ENCODE measurements around the gene NCBP3.
"Not testable (repeated sequence)": the region's sequence is repeated elsewhere in the genome, so short reads cannot be mapped to it uniquely, and the experiment has no call there.

Gene NCBP3

DNA sequence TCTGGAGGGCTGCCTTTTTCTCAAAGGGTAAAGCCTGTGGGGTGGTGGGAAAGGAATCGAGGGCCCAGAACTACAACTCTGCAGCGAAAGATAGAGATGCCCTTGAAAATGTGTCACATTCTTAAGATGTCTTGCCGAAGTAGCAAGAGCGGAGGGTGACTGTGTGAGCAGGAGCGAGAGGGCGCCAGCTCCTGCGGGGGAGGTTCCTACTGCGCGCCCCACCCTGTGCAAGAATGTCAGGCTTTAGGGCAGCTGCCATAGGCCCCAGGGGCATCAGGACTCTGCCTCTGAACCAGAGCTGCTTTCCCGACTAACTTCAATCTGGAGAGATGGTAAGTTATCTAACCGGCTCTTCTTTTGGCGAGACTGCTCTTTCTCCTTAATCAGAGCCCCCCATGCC, 33.3 kb downstream of the NCBP3 start:
- no peak for DNase-seq (ENCODE audit: low read depth in 2 of 2)

DNA sequence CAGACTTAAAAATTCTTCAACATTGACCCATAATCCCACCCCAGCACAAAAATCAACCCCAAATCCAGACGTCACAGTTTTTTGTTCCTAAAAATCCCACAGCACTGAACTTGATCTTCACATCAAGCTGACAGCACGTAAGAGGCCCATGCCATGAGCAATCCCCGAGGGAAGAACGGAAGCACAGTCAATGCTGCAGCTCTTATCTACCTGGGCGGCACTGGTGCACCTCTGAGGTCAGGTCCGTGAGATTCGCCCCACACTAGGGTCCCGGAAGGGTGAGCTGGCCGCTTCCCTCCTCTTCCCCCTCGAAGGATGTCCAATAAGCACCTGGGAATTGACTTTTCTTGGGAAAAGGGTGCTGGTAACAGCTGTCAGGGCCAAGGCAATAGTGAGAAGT, 33.8 kb downstream of the NCBP3 start:
- no peak for DNase-seq (ENCODE audit: low read depth in 2 of 2)

DNA sequence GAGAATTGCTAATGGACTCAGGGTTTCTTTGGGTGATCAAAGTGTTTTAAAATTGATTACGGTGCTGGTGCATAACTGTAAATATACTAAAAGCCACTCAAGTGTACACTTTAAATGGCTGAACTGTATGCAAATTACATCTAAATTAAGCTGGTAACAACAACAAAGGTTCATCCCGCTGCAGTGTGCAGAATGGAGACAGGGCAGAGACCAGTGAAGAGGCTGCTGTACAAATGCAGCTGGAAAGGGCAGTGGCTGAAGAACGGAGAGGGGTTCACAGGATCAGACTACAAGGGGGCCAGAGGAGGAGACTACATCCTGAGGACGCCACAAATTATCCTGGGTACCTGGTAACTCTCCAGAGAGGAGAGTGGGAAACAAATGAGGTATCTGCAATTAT, 36.0 kb downstream of the NCBP3 start:
- no peak for DNase-seq (ENCODE audit: low read depth in 2 of 2)

DNA sequence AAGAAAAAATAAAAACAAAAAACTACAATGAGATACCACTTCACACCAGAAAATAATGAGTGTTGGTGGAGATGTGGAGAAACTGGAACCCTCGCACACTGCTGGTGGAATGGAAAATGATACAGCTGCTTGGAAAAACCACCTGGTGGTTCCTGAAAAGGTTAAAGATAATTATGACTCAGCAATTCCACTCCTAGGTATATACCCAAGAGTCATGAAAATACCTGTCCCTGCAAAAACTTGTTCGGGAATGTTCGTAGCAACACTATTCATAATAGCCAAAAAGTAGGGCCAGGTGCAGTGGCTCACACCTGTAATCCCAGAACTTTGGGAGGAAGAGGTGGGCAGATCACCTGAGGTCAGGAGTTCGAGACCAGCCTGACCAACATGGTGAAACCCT, 36.9 kb downstream of the NCBP3 start:
- DNase-seq (ENCODE audit: low read depth in 2 of 2): no peak

DNA sequence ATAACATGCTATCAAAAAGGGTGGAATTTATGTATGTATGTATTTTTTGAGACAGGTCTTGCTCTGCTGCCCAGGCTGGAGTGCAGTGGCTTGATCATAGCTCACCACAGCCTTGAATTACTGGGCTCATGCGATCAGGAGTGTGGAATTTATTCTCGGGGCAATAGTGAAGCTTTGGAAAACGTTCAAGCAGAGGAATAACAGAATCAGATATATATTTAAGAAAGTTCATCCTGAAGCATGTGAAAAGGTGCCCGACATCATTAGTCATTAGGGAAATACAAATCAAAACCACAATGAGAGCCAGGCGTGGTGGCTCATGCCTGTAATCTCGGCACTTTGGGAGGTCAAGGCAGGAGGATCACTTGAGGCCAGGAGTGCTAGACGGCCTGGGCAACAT, 37.3 kb downstream of the NCBP3 start:
- DNase-seq (ENCODE audit: low read depth in 2 of 2): no peak

DNA sequence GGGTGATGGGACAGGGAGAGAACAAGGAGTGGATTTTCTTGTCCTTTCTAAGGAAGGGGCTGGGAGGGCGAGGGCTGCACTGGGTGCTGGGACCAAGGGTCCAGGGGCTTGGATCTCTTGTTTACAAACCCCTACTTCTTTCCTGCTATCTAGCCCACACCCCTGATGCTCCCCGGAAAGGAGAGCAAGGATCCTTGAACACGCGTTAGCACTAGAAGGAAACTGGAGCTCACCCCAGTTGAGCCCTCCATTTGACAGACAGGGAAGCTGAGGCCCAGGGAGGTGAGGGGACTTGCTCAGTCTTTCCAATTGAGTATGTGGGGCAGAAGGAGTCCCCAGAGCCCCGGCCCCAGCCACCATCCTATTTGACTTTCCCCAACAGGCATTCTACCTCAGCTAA, 40.5 kb downstream of the NCBP3 start:
- DNase-seq (ENCODE audit: low read depth in 2 of 2): no peak

DNA sequence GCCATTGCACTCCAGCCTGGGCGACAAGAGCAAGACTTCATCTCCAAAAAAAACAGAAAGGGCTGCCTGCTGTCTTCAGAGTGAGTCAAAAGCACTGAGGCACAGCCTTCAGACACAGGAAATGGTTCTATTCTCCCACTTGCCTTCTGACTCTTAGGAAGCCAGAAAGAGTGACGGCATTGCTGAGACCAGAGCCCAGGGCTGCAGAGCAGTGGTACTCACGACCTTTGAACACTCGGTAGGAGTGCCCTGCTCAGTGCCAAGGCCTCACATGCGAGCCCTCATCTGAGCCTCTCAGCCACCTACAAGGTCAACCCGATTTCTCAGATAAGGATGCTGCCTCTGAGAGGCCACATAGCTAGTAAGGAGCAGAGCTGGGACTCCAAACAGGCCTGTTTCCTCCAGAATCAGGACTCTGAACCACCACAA, 41.5 kb downstream of the NCBP3 start:
- no peak for DNase-seq (ENCODE audit: low read depth in 2 of 2)

DNA sequence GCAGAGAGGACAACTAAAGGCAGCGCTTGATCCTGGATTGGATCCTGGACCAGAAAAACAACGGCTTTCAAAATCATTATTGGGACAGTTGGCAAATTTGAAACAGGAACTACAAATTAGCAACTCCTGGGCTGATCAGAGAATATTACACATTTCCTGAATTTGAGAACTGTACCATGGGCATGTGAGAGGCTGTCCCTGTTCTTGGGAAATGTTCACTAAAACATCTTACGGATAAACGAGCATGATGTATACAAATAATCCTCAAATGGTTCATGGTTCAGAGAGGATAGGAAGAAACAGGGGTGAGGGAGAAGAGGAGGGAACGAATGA, 42.8 kb downstream of the NCBP3 start:
- no peak for DNase-seq (ENCODE audit: low read depth in 2 of 2)

DNA sequence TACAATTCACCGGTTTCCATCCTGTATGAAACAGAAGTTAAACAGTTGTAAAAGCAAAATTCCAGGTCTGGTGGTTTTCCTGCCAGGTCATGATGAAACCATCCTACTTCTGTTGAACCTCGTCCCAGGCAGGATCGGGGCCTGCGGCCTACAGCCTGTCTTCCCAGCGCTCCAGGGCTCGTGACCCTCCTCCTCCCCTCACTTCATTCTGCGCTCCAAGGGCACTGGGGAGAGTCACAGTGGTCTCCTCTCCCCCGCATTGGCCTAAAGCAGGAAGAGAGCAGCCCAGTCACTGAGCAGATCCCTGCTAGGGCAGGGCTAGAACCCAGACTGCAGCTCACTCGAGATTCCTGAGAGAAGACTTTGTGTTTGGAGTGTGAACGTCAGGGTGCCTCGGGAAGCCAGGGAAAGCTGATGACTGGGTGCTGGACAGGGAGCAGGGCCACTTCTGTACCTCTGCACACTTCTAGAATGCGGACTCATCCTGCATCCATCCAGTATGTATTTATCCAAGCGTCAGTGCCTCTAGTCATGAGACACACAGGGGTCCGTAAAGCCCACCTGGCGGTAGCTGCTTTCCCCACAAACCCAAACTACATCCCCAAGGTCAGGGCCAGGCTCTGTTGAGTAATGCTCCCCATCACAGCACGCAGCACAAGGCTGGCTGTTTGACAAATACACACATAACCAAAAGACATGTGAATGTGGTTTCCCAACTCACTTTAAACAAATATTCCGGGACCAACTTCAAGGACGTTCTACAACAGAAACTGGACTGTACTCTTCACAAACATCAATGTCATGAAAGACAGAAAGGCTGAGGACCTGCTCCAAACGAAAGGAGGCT, 43.4 kb downstream of the NCBP3 start:
- DNase-seq (ENCODE audit: low read depth in 2 of 2): no peak

DNA sequence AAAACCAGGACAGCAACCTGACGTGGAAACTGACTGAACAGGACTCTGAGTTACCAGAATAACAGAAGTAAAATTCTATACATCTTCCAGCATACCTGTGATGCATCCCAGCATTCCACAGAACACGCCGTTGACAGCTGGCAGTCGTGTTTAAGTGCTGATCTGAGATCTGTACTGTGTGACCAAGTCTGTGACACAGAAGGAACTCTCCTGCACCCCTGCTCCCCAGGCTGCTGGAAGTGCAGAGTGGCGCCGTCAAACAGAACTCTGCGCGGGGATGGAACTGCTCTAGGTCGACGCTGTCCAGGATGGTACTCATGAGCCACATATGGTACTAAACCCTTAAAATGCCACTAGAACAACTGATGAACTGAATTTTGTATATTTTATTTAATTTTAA, 44.3 kb downstream of the NCBP3 start:
- DNase-seq (ENCODE audit: low read depth in 2 of 2): no peak

DNA sequence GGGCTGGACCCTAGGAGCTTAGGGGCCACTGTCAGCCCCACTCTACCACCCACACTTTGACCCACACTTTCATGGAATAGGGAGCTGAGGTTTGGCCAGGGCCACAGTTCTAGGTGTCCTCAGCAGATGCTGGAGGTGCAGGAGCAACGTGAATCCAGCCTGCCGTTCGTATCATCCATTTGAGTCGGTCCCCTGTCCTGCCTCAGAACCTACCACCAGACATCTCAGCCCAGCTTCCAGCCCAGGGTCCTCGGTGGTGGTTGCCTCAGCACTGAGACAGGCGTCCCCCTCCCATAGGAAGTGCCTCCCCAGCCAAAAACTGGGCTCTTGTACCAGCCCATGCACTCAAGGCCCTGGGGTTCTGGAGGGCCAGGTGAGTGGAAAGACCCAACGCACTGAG, 44.7 kb downstream of the NCBP3 start:
- DNase-seq (ENCODE audit: low read depth in 2 of 2): no peak

DNA sequence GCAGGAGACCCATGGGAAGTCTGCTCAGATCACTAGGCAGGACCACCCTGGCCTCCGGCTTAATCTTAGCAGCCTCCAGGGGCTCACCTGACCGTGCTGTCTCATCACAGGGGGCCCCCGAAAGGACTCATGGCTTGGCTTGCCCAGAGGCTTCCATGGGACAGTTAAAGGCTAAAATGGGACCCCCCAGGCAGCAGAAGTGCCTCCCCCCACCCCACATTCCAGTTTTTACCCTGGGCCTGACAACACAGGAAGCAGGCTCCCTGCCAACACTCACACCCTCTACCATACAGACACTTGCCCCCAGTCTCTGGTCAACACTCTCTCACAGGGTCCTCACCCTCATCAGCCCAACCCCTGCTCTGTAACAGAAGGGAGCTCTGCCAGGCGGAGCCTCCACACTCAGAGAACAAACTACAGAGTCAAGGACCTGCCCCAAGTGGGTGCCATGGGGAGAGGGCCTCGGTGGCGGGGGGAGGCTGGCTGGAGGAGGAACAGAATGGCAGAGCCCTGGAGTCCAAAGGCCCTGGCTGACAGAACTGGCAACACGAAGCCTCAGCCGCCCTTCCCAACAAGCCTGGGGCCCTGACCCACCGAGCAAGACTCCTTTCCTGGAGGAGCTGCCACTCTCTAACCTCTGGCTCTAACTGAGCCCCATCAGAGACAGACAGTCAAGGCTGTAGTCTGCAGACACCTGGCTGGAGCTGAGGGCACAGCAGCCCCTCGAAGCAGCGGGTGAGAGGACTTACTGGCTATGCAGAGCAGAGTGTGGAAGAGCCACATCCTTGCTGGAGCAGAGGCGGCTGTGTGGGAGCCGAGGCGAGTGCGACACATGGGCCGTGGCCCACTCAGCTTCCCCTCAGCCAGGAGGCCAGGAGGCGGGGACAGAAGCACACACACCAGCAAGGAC, 45.4 kb downstream of the NCBP3 start, which contains the start of gene ITGAE:
TSS of gene ITGAE (minus strand) at position 827 of the 910 bp plus-strand sequence. CDS start at position 783, 44 bp downstream.
- DNase-seq (ENCODE audit: low read depth in 2 of 2): no peak

DNA sequence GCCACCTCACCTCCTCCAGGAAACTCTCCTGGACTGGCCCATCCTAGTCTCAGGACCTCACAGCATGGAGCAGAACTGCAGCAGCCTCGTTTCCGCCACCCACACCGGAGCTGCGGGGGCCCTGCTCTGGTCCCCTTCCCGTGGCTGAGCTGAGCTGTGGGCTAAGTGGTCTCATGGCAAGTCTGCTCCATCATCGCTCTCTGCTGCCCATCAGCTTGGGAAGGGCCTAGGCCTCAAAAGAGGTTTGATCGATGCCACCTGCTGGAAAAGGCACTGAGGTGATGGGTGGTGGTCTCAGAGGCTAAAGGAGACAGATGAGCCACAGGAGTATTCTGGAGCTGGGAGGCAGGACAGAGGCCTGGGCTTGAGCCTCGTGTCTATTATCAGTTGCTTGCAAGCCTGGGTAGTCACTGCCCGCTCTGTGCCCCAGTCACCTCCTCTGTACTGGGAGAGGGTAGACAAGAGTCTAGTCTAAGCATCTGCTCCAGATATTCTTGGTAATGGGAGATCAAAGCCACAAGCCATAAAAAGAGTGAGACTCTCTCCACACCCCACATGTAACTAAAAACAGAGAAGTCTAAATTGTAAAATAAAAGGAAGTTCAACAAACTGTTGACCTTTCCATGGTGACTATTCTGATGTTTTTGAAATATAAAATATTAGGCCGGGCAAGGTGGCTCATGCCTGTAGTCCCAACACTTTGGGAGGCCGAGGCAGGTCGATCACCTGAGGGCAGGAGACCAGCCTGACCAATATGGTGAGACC, 46.7 kb downstream of the NCBP3 start:
- no peak for DNase-seq (ENCODE audit: low read depth in 2 of 2)

DNA sequence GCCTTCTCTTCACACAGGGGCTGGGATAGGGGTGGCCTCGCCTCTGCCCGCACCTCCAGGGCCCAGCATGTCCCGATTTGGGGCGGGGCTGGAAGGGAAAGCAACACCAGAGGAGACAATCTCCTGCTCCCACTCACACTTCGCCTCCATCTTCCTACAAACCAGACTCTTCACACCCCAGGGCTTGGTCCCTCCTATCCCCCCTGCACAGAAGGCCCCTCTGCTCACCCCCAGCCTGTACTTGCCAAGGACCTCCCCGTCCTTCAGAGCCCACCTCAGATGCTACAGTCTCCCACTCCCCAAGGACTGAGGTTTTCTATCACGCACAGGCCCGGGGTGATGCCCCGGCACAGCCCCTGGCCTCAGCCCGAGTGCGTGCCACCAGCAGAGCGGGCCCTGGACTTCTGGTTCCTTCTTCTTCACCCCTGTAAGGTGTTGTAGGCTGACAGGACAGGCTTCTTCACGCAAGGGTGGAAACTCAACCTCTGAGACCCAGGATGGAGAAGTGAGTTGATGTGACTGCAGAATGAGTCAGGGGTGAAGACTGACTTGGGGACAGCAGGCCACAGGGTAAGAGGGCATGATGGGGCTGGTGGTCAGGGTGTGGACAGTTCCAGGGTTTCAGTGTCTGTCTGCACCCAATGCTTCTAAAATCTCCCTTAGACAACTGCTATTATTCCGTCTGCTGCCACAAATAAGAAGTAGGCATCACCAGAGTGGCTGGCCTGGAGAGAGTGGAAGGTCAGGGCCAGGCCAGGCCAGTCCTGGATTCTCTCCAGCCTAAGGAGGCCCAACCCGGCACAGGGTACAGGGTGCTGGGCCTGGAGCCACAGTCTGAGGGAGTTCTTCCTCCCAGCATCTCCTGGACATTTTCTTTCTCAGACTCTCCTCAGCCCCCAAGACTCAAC, 47.5 kb downstream of the NCBP3 start:
- no peak for DNase-seq (ENCODE audit: low read depth in 2 of 2)

DNA sequence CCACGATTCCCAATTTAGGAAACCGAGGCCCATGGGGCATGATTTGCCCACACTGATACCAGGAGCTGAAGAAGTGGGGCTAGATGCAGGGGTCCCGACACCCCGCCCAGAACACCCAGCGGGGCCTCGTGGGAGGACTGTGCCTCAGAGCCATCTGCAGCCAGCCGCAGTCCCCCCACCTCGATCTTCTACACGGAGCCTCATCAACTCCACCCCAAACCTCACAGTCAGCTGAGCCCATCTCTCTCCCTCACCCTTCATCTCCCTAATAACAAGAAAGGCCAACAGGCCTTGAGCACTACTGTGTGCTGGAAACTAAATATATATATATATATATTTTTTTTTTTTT, 49.2 kb downstream of the NCBP3 start:
- DNase-seq (ENCODE audit: low read depth in 2 of 2): peak in 1 of 2 donors; percentile 67

DNA sequence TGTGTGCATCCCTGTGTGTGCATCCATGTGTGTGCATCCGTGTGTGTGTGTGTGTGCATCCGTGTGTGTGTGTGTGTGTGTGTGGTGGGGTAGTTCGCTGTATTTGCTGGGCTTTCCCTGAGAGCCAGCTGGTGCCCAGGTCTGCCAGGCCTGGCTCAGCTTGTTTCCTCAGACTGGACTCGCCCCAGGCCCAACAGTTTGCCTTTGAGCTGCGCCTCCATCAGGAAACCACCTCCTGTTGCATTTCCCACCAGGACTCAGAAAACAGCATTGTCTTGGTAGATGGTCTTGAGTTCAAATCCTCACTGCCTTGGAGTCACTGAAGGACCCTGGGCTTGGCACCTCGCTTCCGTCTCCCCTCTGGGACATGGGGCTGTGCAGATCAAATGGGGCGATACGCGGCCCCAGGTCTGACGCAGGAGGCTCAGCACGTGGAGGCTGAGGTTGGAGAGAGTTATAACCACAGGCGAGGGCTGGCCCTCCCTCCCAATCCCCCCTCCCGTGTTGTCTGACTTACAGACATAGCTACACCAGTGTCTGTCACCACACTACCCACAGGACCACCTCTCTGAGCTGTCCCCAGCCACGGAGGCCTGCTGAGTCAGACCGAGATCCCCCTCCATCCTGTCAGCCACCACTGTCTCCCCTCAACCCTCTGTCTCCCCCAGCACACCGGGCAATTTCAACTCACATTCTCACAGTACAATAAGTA, 49.8 kb downstream of the NCBP3 start:
- peak; percentile 83 to 90 for DNase-seq (ENCODE audit: low read depth in 2 of 2)

DNA sequence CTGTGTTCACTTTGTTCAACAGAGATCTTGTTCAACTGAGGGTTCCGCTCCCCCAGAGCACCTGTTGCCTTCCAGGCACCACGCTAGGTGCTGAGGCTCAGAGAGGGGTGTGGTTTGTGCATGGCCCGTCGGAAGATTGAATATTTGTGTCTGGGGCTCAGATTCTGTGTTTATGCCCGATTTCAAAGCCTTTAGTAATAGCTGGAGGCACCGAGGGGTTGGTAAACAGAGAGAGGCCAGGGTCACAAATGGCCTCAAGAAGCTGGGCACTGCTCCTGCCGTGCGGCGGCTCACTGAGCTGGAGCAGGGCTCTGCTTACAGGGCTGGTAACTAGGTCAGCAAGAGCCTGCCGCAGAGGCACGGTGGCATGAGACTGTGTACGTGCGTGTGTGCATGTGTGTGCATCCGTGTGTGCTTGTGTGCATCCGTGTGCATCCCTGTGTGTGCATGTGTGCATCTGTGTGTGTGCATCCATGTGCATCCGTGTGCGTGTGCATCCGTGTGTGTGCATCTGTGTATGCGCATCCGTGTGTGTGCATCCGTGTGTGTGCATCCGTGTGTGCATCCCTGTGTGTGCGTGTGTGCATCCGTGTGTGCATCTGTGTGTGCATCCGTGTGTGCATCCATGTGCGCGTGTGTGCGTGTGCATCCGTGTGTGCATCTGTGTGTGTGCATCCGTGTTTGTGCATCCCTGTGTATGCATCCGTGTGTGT, 50.5 kb downstream of the NCBP3 start:
- DNase-seq (ENCODE audit: low read depth in 2 of 2): no peak

DNA sequence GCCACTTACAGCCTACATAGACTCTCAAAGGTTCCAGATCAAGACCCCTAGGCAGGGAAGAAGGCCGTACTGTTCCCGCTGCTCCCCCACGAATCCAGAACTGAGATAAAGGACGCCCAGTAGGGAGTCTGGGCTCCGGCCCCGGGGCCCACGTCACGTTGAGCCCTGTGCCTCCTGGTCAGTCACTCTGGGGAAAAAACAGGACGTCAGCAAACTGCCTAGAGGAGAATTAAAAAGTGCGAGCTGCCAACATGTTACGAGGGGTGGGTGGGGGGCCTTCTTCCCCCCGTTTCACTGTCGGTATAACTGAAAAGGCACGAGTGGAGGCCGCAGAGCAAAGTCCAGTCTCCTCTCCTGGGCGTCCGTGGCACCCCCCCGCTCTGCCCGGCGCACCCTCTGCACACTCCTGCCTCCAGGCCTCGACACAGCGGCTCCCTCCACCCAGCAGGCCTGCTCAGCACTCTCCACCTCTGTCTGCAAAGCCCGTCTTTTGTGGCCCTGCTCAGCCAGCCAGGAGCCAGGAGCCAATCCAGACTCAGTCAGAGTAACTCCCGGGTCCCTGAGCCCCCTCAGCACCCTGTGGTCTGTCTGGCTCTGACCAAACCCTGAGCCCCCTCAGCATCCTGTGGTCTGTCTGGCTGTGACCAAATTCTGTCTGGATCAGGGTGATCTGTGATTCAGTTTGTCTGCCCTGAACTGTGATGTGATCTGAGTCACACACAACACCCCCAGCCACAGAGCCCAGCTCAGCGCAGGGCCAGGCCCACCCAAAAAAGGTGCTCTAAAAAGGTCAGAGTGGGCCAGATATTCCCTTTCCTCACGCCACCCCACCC, 51.3 kb downstream of the NCBP3 start:
- DNase-seq (ENCODE audit: low read depth in 2 of 2): peak; percentile 55 to 76

DNA sequence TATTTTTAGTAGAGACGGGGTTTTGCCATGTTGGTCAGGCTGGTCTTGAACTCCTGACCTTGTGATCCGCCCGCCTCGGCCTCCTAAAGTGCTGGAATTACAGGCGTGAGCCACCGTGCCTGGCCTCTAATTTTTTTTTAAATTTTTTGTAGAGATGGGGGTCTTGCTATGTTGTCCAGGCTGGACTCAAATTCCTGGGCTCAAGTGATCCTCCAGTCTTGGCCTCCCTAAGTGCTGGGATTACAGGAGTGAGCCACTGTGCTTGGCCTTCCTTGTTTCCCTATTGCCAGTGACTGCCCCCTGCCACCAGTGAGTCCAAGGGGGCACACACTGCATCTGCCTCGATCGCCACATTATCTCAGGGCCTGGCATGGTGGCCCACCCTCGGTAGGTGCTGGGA, 51.9 kb downstream of the NCBP3 start:
- not testable (repeated sequence) for DNase-seq (ENCODE audit: low read depth in 2 of 2)
